Measurements from ENCODE around the gene FBN2.

Gene FBN2

DNA sequence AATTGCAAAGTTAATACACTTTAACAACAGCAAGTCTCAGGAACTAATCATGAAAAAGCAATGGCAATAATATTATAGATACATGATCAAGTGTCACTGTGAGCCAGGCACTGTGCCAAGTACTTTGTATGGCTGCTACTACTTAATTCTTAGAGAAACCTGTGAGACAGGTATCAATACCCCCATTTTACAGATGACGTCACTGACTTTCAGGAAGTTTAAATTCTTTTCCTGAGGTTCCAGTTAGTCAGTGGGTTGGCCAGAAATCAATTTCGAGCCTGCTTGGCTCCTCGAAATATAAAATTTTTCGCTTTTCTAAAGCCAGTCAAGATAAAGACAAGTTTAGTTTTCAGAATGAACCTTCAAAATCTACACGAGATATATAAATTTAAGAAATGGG lies 324.2 kb downstream of the FBN2 start:
- no peaks in the 10 kb centered on the region for H3K27me3 ChIP-seq (ENCODE audit: insufficient read depth, low read length, poor library complexity, severe bottlenecking)
- H3K4me1 ChIP-seq (ENCODE audit: insufficient read depth, low read length, poor library complexity, severe bottlenecking) = no peaks in the 10 kb centered on the region
- no peak overlapping the region for H2AFZ ChIP-seq (ENCODE audit: low read length)
- H3K9ac ChIP-seq (ENCODE audit: low read depth, low read length, poor library complexity, severe bottlenecking) = no peak overlapping the region
- H3K4me2 ChIP-seq (ENCODE audit: low read depth, low read length, poor library complexity, severe bottlenecking) = no peak overlapping the region
- H3K9me2 ChIP-seq (replicated peaks; ENCODE audit: low read depth, low read length) = no peaks in the 10 kb centered on the region
- no peaks in the 10 kb centered on the region for H4K20me1 ChIP-seq (ENCODE audit: insufficient read depth, low read length, poor library complexity, severe bottlenecking)
- TF ChIP-seq CTCF (conservative IDR thresholded peaks at IDR 0.05; ENCODE audit: low read length) = no peak
- no peak for TF ChIP-seq EZH2phosphoT487 (IDR thresholded peaks at IDR 0.05; ENCODE audit: borderline replicate concordance)
- no peaks in the 10 kb centered on the region for H3K36me3 ChIP-seq (ENCODE audit: insufficient read depth, low read length)
- no peaks in the 10 kb centered on the region for H3K79me2 ChIP-seq (ENCODE audit: insufficient read depth, low read length)
- no peaks in the 10 kb centered on the region for H3F3A ChIP-seq (ENCODE audit: low read depth)
- no peak overlapping the region for H3K4me3 ChIP-seq (ENCODE audit: low read length, poor library complexity, severe bottlenecking)
- no peaks in the 10 kb centered on the region for H3K9me3 ChIP-seq (ENCODE audit: insufficient read depth, low read depth, low read length)

- Histone ChIP-seq H3K9ac (ENCODE audit: low read depth, low read length, poor library complexity, severe bottlenecking) (no peak overlapping the region), H2AFZ (ENCODE audit: low read length) (no peak overlapping the region), H3K27me3 (ENCODE audit: insufficient read depth, low read length, poor library complexity, severe bottlenecking) (no peaks in the 10 kb centered on the region), H3K4me1 (ENCODE audit: insufficient read depth, low read length, poor library complexity, severe bottlenecking) (no peaks in the 10 kb centered on the region), H4K20me1 (ENCODE audit: insufficient read depth, low read length, poor library complexity, severe bottlenecking) (no peaks in the 10 kb centered on the region), H3K79me2 (ENCODE audit: insufficient read depth, low read length) (no peaks in the 10 kb centered on the region), H3F3A (ENCODE audit: low read depth) (no peaks in the 10 kb centered on the region), H3K4me3 (ENCODE audit: low read length, poor library complexity, severe bottlenecking) (no peak overlapping the region), H3K4me2 (ENCODE audit: low read depth, low read length, poor library complexity, severe bottlenecking) (no peak overlapping the region), H3K9me2 (replicated peaks; ENCODE audit: low read depth, low read length) (no peaks in the 10 kb centered on the region), H3K9me3 (ENCODE audit: insufficient read depth, low read depth, low read length) (no peaks in the 10 kb centered on the region), H3K36me3 (ENCODE audit: insufficient read depth, low read length) (no peaks in the 10 kb centered on the region)
- TF ChIP-seq EZH2phosphoT487 (IDR thresholded peaks at IDR 0.05; ENCODE audit: borderline replicate concordance) (no peak), CTCF (conservative IDR thresholded peaks at IDR 0.05; ENCODE audit: low read length) (peak; percentile 67)
Observed at GRCh38 chr5:128213340-128213739, 324.7 kb downstream of the FBN2 start.

DNA sequence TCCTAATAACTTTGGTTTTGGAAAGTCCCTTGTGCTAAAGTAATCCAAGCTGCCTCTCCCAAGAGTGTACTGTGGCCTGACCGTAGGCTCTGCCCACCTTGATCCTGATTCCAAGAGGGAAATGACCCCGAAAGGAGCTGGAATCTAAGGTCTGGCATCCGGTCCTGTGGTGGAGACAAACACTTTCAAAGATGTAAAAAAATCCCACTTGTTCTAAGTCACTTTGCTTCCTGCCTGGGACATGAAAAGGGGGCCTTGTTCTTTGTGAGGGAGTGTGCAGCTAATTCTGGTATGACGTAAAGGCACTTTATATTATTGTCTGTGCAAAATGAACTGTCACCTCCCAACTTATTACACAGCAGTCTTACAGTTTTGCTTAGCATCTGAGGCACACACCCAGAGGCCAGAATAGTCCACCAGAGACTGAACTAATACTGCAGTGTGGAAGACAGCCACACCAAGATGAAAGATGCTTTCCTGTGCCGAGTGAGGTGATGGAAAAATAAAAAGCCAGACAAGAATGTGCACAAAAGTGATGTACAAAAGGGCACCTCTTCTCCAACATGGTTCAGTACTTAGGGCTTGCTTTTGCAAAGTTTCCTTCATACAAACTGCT lies 325.7 kb downstream of the FBN2 start:
- no peak for TF ChIP-seq CTCF (conservative IDR thresholded peaks at IDR 0.05; ENCODE audit: low read length)
- no peak for TF ChIP-seq EZH2phosphoT487 (IDR thresholded peaks at IDR 0.05; ENCODE audit: borderline replicate concordance)
- Histone ChIP-seq H3K27me3 (ENCODE audit: insufficient read depth, low read length, poor library complexity, severe bottlenecking) (no peaks in the 10 kb centered on the region), H3K36me3 (ENCODE audit: insufficient read depth, low read length) (no peaks in the 10 kb centered on the region), H3K9me3 (ENCODE audit: insufficient read depth, low read depth, low read length) (no peaks in the 10 kb centered on the region), H3K4me1 (ENCODE audit: insufficient read depth, low read length, poor library complexity, severe bottlenecking) (no peaks in the 10 kb centered on the region), H3K79me2 (ENCODE audit: insufficient read depth, low read length) (no peaks in the 10 kb centered on the region), H3K4me2 (ENCODE audit: low read depth, low read length, poor library complexity, severe bottlenecking) (no peak overlapping the region), H3K4me3 (ENCODE audit: low read length, poor library complexity, severe bottlenecking) (no peak overlapping the region), H3K9me2 (replicated peaks; ENCODE audit: low read depth, low read length) (no peaks in the 10 kb centered on the region), H3K9ac (ENCODE audit: low read depth, low read length, poor library complexity, severe bottlenecking) (no peak overlapping the region), H4K20me1 (ENCODE audit: insufficient read depth, low read length, poor library complexity, severe bottlenecking) (no peaks in the 10 kb centered on the region), H2AFZ (ENCODE audit: low read length) (no peak overlapping the region), H3F3A (ENCODE audit: low read depth) (no peaks in the 10 kb centered on the region)

Measured in Loucy (cell line).